ENCODE data around the gene GADL1.

GADL1 gene

GRCh38 chr3:30873671-30874070 is 20.8 kb downstream of the GADL1 start:
- DNase-seq = no peak

- DNase-seq = no peak
Observed at GRCh38 chr3:30872879-30873278, 21.6 kb downstream of the GADL1 start.

- DNase-seq = peak; percentile 30
Observed at GRCh38 chr3:30871720-30872119, 22.7 kb downstream of the GADL1 start.

DNA sequence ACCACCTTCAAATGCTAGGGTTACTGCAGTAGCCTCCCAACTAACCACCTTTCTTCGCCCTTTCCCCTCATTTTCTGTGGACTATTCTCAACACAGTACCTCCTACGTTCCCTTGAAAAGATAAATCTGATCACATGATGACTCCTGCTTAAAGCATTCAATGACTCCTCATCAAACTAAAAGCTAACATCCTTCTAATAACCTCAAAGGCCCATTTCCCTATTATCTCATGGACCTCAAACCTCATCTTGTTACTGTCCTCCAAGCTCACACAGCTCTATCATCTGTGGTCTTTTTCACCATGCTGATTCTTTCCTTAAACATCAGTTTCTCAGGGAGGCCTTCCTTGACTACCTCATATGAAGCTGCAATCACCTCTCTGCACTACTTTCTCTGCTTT is 29.6 kb downstream of the GADL1 start:
- DNase-seq = no peak

- no peak for DNase-seq
Observed at GRCh38 chr3:30864132-30864531, 30.3 kb downstream of the GADL1 start.

DNA sequence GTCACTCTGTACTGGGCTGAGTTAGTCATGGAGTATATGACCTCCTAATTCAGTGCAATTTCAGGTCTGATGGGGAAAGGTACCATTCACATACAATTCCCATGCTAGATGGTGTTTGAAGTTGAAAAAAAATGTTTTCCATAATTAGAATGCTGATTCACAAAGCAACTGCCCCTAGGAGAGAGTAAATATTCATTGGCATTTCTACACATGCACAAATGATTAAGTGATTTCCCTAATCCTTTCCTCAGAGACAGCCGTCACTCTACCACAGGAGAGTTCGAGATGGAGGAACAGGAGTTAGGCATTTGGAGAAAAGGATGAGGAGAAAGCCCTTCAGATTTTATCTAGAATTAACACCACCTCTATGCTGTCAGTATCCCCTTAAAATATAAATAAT is 32.5 kb downstream of the GADL1 start:
- no peak for DNase-seq

DNA sequence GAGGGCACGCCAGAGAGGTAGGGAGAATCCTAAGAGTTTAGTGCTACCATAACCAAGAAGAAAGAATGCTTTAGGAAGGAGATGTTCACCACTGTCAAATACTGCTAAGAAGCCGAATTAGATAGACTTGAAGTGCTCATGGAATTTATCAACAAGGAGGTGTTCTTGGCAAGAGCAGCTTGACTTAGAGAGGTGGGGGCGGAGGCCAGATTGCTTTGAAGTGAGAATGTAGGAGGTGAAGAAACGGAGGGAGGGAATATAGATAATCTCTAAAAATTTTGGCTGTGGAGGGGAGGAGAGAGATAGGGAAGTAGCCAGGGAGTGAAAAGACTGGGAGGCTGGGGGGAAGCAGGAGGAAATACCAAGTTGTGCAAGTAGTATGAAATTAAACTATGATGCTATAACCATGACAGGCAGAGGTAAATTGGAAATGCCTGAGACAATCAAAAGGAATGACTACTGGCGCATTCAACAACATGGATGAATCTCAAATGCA is 35.5 kb downstream of the GADL1 start:
- no peak for DNase-seq

DNA sequence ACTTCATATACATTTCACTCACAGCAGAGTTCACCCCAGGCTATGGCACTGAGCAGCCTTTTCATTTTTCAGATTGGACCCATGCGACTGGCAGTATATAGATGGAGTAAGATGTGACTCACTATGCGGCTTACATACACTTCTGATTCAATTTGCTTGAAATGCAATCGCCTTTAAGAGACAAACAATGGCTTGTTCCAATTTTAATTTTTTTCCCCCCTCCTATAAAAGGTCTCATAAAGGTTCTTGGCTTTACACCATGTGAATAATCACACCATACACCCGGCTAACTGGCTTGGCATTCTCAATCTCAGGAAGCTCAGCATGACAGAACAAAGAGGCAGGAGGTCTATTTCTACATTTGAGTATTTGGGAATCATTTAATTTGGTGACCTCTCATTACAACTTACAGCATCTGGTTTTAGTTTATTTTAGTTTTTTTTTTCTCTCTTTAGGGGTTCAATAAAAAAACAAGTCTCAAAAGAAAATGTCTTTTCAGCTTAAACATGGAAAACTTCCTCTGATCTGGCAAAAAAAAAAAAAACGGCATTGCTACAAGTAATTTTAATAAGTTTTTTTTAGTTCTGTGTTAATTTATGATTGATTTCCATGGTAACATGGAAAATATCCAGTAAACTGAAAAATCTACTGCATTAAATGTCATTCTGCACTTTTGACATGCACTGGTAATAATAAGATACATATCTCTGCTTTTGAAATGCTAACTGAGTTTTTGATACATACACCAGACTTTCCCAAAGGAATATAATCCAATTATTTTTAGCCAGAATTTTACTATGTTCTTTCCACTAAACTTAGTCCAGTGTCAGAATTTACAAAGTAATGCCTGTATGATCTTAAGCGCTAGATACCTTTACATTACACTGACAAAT is 38.8 kb downstream of the GADL1 start:
- DNase-seq = no peak

DNA sequence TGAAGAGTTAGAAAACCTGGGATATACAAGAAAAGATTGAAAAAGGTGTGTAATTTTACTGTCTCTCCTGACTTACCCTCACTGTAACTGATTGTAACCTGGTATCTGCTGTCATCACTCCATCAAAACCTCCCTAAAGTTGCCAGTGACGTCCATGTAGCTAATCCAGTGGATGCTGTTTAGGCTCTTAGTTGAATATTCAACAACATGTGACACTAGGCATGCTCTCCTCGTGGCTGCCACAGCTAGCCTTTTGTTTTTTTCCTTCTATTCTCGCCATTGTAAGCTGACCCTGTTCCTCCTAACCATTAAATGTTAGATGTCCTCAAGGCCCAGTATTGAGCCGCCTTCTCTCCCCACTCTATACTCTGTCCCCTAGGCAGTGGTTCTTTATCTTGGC is 41.6 kb downstream of the GADL1 start:
- no peak for DNase-seq

DNA sequence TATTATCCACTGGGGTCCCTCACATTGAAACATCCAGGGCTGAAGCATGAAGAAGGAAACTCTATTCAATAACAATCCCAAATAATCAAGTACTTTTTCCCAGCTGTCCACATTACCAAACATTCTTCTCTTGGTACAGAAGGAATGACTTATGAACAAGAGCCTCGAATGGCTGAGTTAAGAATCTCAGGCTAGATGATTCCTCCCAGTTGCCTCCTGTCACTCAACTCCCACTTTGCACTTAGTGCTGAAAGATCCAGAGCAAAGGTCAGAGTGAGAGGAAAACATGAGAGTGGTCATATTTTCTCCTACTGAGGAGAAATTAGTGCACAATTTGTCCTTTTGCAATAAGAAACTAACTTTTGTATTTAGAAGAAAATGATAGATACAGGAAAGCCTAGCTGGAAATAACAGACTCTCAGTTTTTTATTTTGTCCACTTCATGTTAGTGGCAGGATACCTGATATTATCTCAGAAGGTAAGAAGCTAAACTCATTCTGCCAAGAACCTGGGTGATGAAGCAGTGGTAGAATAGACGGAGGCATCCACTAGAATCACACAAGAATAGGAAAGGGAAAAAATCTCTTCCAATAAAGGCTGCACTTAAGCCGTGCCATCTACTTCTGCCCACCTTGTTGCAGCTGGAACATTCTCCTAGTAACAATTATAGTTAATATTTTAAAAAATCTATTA is 46.2 kb downstream of the GADL1 start:
- DNase-seq = no peak

DNA sequence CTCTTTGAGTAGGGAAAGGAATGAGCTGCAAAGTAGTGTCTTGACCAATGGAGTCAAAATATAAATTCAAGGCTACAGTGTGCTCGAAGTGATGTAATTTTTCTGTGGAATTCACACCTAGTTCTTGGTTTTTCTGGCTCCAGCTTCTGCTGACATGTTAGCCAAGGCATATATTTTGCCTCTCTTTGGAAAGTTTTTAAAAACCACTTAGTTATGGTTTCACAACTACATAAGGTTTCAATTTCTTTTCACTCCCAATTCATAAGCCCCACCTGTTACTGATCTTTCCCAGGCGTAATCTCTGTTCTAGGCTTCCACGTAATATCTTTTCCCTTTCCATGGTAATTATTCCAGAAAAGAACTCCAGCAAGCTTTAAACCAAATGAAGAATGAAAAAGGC is 46.9 kb downstream of the GADL1 start:
- DNase-seq = no peak

DNA sequence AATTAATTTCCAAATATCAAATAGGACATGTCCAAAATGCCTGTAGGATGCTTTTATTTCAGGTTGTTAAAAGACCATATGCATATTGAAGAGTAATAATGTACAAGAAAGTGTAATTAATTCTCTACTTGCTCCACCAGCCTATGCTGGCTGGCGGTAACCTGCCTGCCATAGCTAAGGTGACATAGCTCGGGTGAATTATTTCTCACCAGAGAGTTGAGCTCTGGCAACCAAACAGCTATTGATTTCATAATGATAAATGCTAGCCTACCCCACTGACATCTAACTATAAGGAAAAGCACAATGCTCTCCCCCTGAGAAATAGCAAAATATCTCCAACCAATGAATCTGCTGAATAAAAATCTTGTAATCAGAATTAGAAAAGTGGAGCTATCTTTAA is 48.9 kb downstream of the GADL1 start:
- no peak for DNase-seq

- no peak for DNase-seq
Observed at GRCh38 chr3:30843877-30844276, 50.6 kb downstream of the GADL1 start.

GRCh38 chr3:30836141-30836540 is 58.3 kb downstream of the GADL1 start:
- no peak for DNase-seq

- no peak for DNase-seq
Observed at GRCh38 chr3:30835667-30836066, 58.8 kb downstream of the GADL1 start.

GRCh38 chr3:30832961-30833575 is 61.4 kb downstream of the GADL1 start:
- DNase-seq = no peak

GRCh38 chr3:30827080-30827479 is 67.4 kb downstream of the GADL1 start:
- no peak for DNase-seq

GRCh38 chr3:30826531-30826942 is 67.9 kb downstream of the GADL1 start:
- DNase-seq = no peak

GRCh38 chr3:30819067-30819798 is 75.2 kb downstream of the GADL1 start:
- DNase-seq = no peak

- no peak for DNase-seq
Observed at GRCh38 chr3:30813734-30814133, 80.7 kb downstream of the GADL1 start.

DNA sequence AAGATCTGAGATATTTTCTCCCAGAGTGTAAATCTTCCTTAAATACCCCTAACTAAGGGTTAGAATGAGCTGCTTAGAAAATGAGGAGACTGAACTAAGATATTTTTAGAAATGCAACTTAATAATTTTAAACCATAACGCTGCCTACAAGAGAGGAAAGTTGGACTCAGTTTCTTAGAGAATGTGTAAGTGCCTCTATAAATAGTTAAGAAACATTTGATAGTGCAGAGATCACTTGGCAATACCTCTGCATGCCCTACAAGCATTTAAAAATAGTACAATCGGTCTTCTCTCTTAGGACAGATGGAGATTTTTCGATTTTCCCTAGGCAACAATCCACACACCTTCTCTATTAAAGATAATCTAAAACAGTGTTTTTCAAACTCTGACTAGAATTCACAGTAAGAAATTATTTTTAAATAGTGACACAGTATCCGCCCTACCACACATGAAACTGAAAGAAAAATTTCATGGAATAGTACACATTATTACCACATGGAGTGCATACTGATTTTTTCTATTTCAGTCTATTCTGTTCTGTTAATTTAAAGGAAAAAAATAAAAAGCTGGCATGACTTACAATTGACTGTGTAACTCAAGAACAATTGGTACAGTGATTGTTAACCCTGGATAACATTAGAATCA is 83.2 kb downstream of the GADL1 start:
- DNase-seq = no peak

- DNase-seq = no peak
Observed at GRCh38 chr3:30810625-30811024, 83.8 kb downstream of the GADL1 start.

GRCh38 chr3:30805695-30806094 is 88.8 kb downstream of the GADL1 start:
- DNase-seq = no peak
